ENCODE results near the gene ITLN1. TPM values are rescaled to one million over a fixed set of nuclear protein-coding genes. Genes with fewer than 3 reads are reported as not detected.
"Not testable (repeated sequence)": the region's sequence is repeated elsewhere in the genome, so short reads cannot be mapped to it uniquely, and the experiment has no call there.

The ITLN1 gene
- total and polyA plus RNA-seq, 9 donors: 0.48 to 1,183 (median 4.5) TPM

DNA sequence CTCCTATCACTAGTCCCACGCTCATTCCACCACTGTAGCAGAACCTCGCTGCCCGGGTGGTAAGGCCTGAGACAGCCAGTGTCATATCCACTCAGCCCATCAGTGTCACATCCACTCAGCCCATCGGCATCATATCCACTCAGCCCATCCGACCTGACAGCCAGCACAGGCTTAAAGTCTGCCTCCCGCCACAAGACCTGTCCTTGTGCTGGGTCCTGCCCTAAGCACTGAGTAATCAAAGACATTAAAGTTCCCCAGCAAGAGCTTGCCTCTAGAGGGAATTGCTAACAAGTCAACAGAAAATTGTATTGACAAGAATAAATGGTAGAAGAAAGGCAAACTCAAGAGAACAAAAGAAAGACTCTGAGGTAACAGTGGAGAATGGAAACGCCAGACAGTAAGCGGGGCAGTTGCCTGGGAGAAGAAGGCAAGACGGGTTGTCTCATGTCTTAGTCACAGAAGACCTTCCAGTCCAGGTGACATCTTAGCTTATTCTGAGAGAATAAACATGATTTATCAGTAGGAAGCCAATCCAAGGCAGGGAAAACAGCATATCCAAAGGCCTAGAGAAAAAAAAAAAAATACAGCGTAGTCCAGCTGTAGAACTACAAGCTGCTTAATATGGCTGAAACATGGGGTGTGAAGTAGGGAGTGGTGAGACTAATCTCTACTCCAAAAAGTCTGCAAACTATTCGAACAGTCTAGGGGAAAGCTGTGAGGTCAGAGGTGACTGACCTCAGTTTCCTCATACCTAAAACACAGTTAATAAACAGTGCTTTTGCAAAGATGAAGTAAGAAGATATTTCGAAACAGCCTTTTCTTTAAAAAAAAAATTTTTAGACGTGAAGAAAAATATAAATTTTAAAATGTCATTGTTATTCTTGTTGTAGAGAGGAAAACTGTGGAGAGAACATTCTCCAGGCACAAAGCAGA lies 1.1 kb downstream of the ITLN1 start:
- Histone ChIP-seq H3K9me3 (no peaks in the 10 kb centered on the region), H3K27me3 (no peaks in the 10 kb centered on the region), H3K27ac (no peak overlapping the region), H3K4me3 (no peak overlapping the region), H3K4me1 (ENCODE audit: insufficient read depth) (peaks cover 5% of the 10 kb centered on the region), H3K36me3 (no peaks in the 10 kb centered on the region)
- WGBS, 3 donors: 87 to 90% (median 87%) methylated on average over 13 of the region's 13 CpGs
- TF ChIP-seq, protein P1, sequence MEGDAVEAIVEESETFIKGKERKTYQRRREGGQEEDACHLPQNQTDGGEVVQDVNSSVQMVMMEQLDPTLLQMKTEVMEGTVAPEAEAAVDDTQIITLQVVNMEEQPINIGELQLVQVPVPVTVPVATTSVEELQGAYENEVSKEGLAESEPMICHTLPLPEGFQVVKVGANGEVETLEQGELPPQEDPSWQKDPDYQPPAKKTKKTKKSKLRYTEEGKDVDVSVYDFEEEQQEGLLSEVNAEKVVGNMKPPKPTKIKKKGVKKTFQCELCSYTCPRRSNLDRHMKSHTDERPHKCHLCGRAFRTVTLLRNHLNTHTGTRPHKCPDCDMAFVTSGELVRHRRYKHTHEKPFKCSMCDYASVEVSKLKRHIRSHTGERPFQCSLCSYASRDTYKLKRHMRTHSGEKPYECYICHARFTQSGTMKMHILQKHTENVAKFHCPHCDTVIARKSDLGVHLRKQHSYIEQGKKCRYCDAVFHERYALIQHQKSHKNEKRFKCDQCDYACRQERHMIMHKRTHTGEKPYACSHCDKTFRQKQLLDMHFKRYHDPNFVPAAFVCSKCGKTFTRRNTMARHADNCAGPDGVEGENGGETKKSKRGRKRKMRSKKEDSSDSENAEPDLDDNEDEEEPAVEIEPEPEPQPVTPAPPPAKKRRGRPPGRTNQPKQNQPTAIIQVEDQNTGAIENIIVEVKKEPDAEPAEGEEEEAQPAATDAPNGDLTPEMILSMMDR (IDR thresholded peaks at IDR 0.05): no peak
- TF ChIP-seq EP300 (IDR thresholded peaks at IDR 0.05): no peak
- no peak for TF ChIP-seq POLR2A (IDR thresholded peaks at IDR 0.05)
- no peak for DNase-seq
- intact Hi-C loops (cut with DNase I): no loop called here

GRCh38 chr1:160882582-160882981 lies 2.4 kb downstream of the ITLN1 start:
- no peaks in the 10 kb centered on the region for H3K9me3 ChIP-seq
- no peak for TF ChIP-seq EP300 (IDR thresholded peaks at IDR 0.05)
- TF ChIP-seq POLR2A (IDR thresholded peaks at IDR 0.05): no peak
- TF ChIP-seq, protein P1 (IDR thresholded peaks at IDR 0.05): no peak
- no peak for DNase-seq
- intact Hi-C loops (cut with DNase I): no loop called here
- H3K4me1 ChIP-seq (ENCODE audit: insufficient read depth): peaks cover 5% of the 10 kb centered on the region
- H3K36me3 ChIP-seq: no peaks in the 10 kb centered on the region
- WGBS, 3 donors: 96 to 98% (median 97%) methylated on average over 1 of the region's 1 CpG
- no peaks in the 10 kb centered on the region for H3K27me3 ChIP-seq
- H3K27ac ChIP-seq: no peak overlapping the region
- H3K4me3 ChIP-seq: no peak overlapping the region

DNA sequence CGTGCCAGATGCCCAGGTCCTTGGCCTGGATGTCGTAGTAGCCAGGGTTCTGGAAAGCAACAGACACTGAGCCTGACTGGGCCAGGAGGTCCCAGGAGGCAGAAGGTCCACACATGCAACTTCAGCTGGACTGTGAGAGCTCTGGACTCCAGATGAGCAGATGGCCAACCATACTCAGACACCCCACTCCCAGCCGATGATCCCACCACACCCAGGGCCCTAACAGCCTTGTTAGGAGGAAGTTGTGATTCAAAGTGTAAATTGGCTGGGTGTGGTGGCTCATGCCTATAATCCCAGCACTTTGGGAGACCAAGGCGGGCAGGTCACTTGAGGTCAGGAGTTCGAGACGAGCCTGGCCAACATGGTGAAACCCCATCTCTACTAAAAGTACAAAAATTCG lies 3.7 kb downstream of the ITLN1 start:
- DNase-seq; H3K36me3 ChIP-seq; intact Hi-C loops (cut with DNase I); H3K4me1 ChIP-seq (ENCODE audit: insufficient read depth); H3K4me3 ChIP-seq; H3K27me3 ChIP-seq; H3K27ac ChIP-seq; H3K9me3 ChIP-seq: not testable (repeated sequence)
- WGBS, 3 donors: 92 to 96% (median 94%) methylated on average over 7 of the region's 7 CpGs

GRCh38 chr1:160880216-160880615 lies 4.8 kb downstream of the ITLN1 start:
- Histone ChIP-seq H3K36me3 (no peaks in the 10 kb centered on the region), H3K27ac (no peak overlapping the region), H3K27me3 (no peaks in the 10 kb centered on the region), H3K4me1 (ENCODE audit: insufficient read depth) (peaks cover 5% of the 10 kb centered on the region), H3K4me3 (no peak overlapping the region), H3K9me3 (no peaks in the 10 kb centered on the region)
- no peak for TF ChIP-seq EP300 (IDR thresholded peaks at IDR 0.05)
- TF ChIP-seq, protein P1 (IDR thresholded peaks at IDR 0.05): no peak
- TF ChIP-seq POLR2A (IDR thresholded peaks at IDR 0.05): no peak
- intact Hi-C loops (cut with DNase I): no loop called here
- WGBS, 3 donors: 87 to 97% (median 96%) methylated on average over 3 of the region's 3 CpGs
- no peak for DNase-seq

- Histone ChIP-seq H3K27me3 (no peaks in the 10 kb centered on the region), H3K4me3 (no peak overlapping the region), H3K27ac (no peak overlapping the region), H3K4me1 (ENCODE audit: insufficient read depth) (peaks cover 5% of the 10 kb centered on the region), H3K36me3 (no peaks in the 10 kb centered on the region), H3K9me3 (no peaks in the 10 kb centered on the region)
- TF ChIP-seq POLR2A (IDR thresholded peaks at IDR 0.05) (no peak), EP300 (IDR thresholded peaks at IDR 0.05) (no peak)
- TF ChIP-seq, protein P1 (IDR thresholded peaks at IDR 0.05): no peak
- intact Hi-C loops (cut with DNase I): no loop called here
- 39 to 55% (median 49%) methylated on average over 8 of the region's 8 CpGs for WGBS, 3 donors
- DNase-seq: no peak
Measured at GRCh38 chr1:160879056-160879455, 5.9 kb downstream of the ITLN1 start.

All from ovary (tissue), 9 donors.